ENCODE measurements around the gene RPS6KA1. TPM values are rescaled to one million over a fixed set of nuclear protein-coding genes. Genes with fewer than 3 reads are reported as not detected.

Gene RPS6KA1
- total and polyA plus RNA-seq, 9 of the 15 experiments (the other 6 are each of a cell fraction or from before 2014, with no cell fraction given) = 2.4 to 61.0 (median 35.5) TPM

DNA sequence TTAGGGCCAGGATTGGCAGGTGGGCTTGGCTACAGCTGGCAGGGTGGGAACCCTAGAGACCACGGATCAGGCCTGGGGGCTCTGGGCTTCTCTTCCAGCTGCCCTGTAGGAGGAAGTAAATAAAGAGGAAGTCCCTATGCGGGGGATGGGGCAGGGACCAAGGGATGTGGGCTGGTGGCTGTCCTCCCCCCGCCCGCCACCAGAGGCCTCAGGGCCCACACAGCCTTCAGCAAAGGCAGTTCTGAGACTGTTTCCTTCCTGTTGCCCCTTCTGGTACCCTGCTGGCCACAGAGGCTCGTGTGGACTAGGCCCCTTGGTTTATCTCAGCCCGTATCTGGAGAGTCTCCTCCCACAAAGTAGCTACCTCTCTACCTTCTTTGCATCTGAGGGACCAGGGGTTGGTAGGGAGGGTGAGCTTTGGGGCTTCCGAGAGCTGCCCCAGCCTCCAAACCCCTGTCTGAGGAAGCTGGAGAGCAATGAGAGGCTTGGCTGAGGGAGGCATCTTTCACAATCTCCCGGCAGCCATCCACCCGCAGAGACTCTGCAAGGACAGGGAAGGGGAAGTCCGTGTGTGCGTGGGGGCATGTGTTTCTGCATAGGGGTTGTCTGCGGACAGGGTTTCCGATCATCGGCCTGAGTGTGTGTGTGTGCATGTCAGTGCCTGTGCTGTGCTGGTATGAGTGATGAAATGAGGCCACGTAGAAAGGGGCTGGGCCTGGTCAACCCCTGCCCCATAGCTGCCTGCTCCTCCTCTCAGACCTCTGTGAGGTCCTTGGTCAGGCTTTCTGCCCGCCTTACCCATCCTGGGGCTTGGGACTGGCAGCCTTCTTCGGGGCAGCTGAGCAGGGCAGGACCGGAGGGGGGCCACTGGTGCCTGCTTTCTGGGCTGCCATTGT, 12.5 kb downstream of the RPS6KA1 start (continued):
- TF ChIP-seq NFE2 (IDR thresholded peaks at IDR 0.05; ENCODE audit: low read depth) = no peak
- TF ChIP-seq, protein P1, sequence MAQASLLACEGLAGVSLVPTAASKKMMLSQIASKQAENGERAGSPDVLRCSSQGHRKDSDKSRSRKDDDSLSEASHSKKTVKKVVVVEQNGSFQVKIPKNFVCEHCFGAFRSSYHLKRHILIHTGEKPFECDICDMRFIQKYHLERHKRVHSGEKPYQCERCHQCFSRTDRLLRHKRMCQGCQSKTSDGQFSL (CRISPR knock-in tag; IDR thresholded peaks at IDR 0.05) = peak; percentile 62; the same call in 1 of the 2 replicates
- TF ChIP-seq, protein P1 (tag; IDR thresholded peaks at IDR 0.05) = no peak
- TF ChIP-seq, protein P2, sequence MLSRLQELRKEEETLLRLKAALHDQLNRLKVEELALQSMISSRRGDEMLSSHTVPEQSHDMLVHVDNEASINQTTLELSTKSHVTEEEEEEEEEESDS (CRISPR knock-in tag; IDR thresholded peaks at IDR 0.05) = no peak
- 0 out of 2 replicates have a peak, but pooled peaks have one; percentile 18 for TF ChIP-seq MTA2 (IDR thresholded peaks at IDR 0.05; ENCODE audit: low read depth)
- no peak for TF ChIP-seq SETDB1 (IDR thresholded peaks at IDR 0.05; ENCODE audit: low read length)
- TF ChIP-seq JUND (IDR thresholded peaks at IDR 0.05; ENCODE audit: borderline replicate concordance, low read depth, low read length) = peak; percentile 46
- peak; percentile 43; the same call in 1 of the 3 replicates for TF ChIP-seq JUND (tag; IDR thresholded peaks at IDR 0.05; ENCODE audit: borderline replicate concordance, low read depth, low read length)
- TF ChIP-seq POLR2AphosphoS5 (IDR thresholded peaks at IDR 0.05; ENCODE audit: control insufficient read depth, insufficient read depth, low read depth, low read length) = peak; percentile 29; the same call in 1 of the 2 replicates
- TF ChIP-seq BDP1 (IDR thresholded peaks at IDR 0.05; ENCODE audit: insufficient read depth, insufficient read length) = no peak
- no peak for TF ChIP-seq PHB (CRISPR knock-in tag; IDR thresholded peaks at IDR 0.05)
- TF ChIP-seq ELF4 (CRISPR knock-in tag; IDR thresholded peaks at IDR 0.05) = no peak
- peak; percentile 82 for TF ChIP-seq ARID1B (IDR thresholded peaks at IDR 0.05)
- 0 out of 4 replicates have a peak, but pooled peaks of 1 of the 2 experiments have one; percentile 66 for TF ChIP-seq ARNT (IDR thresholded peaks at IDR 0.05)
- no peak for TF ChIP-seq ZNF778 (CRISPR knock-in tag; IDR thresholded peaks at IDR 0.05)
- peak; percentile 83 to 89 for TF ChIP-seq FOXK2 (conservative IDR thresholded peaks at IDR 0.05 in 1 of 2, IDR thresholded peaks at IDR 0.05 in 1 of 2; ENCODE audit: low read depth in 2 of 2)
- TF ChIP-seq POLR2G (IDR thresholded peaks at IDR 0.05; ENCODE audit: low read depth, low read length) = peak; percentile 55
- peak; percentile 82 for TF ChIP-seq SMAD4 (CRISPR knock-in tag; conservative IDR thresholded peaks at IDR 0.05)
- TF ChIP-seq SPI1 (IDR thresholded peaks at IDR 0.05; ENCODE audit: borderline replicate concordance, low read depth, low read length) = peak; percentile 100
- TF ChIP-seq ZNF239 (CRISPR knock-in tag; IDR thresholded peaks at IDR 0.05) = peak; percentile 18; the same call in 1 of the 2 replicates
- 0 out of 2 replicates have a peak, but pooled peaks have one; percentile 45 for TF ChIP-seq ZNF175 (CRISPR knock-in tag; IDR thresholded peaks at IDR 0.05; ENCODE audit: low read depth)
- no peak for TF ChIP-seq OTX1 (CRISPR knock-in tag; IDR thresholded peaks at IDR 0.05)
- TF ChIP-seq LCOR (CRISPR knock-in tag; IDR thresholded peaks at IDR 0.05) = peak; percentile 61; the same call in 1 of the 2 replicates
- TF ChIP-seq ZBTB17 (CRISPR knock-in tag; IDR thresholded peaks at IDR 0.05) = 0 out of 2 replicates have a peak, but pooled peaks have one; percentile 33
- peak; percentile 48; the same call in 1 of the 2 replicates for TF ChIP-seq ZNF143 (CRISPR knock-in tag; IDR thresholded peaks at IDR 0.05)
- 0 out of 4 replicates have a peak, but pooled peaks of 1 of the 2 experiments have one; percentile 38 for TF ChIP-seq KDM1A (IDR thresholded peaks at IDR 0.05)
- TF ChIP-seq NONO (IDR thresholded peaks at IDR 0.05; ENCODE audit: low read depth in 2 of 2, low read length in 1 of 2) = peak in 1 of 2 experiments; percentile 16; a peak in 2 of 4 replicates
- TF ChIP-seq GTF2F1 (IDR thresholded peaks at IDR 0.05; ENCODE audit: low read depth, low read length) = no peak
- TF ChIP-seq SIN3B (IDR thresholded peaks at IDR 0.05; ENCODE audit: low read depth) = peak; percentile 30; the same call in 1 of the 2 replicates
- no peak for TF ChIP-seq C11orf30 (IDR thresholded peaks at IDR 0.05; ENCODE audit: low read depth)
- no peak for TF ChIP-seq CSDE1 (IDR thresholded peaks at IDR 0.05)
